Glutamatergic neuron (in vitro differentiated cells): ENCODE measurements around the gene SS18L1. TPM values are rescaled to one million over a fixed set of nuclear protein-coding genes. Genes with fewer than 3 reads are reported as not detected.

ENCODE experiments used
- DNase-seq: peaks from one replicate; pipeline ENCODE4 v3.0.0; 2022
- H3K27ac Mint-ChIP-seq: one replicate; pipeline ENCODE4 v1.8.0; 2020; ENCODE audit warnings: mild to moderate bottlenecking, mixed read lengths, inconsistent platforms; ENCODE audit not compliant: unreplicated experiment
- H3K27me3 Mint-ChIP-seq: one replicate; pipeline ENCODE4 v1.8.0; 2020; ENCODE audit warnings: mild to moderate bottlenecking, moderate library complexity, mixed read lengths, inconsistent platforms; ENCODE audit not compliant: unreplicated experiment
- H3K36me3 Mint-ChIP-seq: one replicate; pipeline ENCODE4 v1.8.0; 2020; ENCODE audit warnings: mild to moderate bottlenecking, mixed read lengths, inconsistent platforms; ENCODE audit not compliant: unreplicated experiment
- H3K4me1 Mint-ChIP-seq: one replicate; pipeline ENCODE4 v1.8.0; 2020; ENCODE audit warnings: mild to moderate bottlenecking, low read depth, mixed read lengths, inconsistent platforms; ENCODE audit not compliant: unreplicated experiment
- H3K4me3 Mint-ChIP-seq: one replicate; pipeline ENCODE4 v1.8.0; 2020; ENCODE audit warnings: mild to moderate bottlenecking, mixed read lengths, inconsistent platforms; ENCODE audit not compliant: unreplicated experiment
- H3K9me3 Mint-ChIP-seq: one replicate; pipeline ENCODE4 v1.8.0; 2020; ENCODE audit warnings: mild to moderate bottlenecking, moderate library complexity, mixed read lengths, inconsistent platforms; ENCODE audit not compliant: unreplicated experiment
- total RNA-seq: library from RNA; stranded (reverse); fragmentation: NEBNext Ultra II Directional; extraction: Animal tissue kit (Norgen Biotek cat#: 25700); gene quantifications from one replicate; pipeline ENCODE4 v1.2.1, GENCODE V29; 2021; ENCODE audit not compliant: unreplicated experiment
- TF ChIP-seq, protein P1 (sequence below): fragments of 200-600 bp; sonication (generic); IDR thresholded peaks from one replicate; pipeline ENCODE4 v1.5.0; 2021; ENCODE audit not compliant: partially characterized antibody, unreplicated experiment

Gene SS18L1
- total RNA-seq, 1 donor from 2014 or later = 50.4 TPM

DNA sequence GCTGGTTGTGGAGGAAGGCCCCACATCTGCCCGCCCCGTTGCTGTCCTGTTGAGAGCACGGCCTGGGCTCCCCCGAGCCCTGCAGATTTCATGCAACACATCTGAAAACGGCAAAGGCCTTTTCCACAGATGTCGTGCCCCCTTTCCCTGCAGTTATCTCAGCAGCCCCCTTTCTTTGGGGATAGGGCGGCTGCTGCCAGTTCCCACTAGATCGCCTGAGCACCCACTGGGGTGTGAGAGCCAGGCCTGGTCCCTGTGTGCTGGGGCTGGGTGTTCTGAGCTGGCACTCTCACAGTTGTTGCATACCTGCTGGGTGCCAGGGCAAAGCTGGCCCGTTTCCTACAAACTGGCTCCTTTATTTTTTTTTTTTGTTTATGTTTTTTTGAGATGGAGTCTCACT lies 27.0 kb downstream of the SS18L1 start:
- TF ChIP-seq, protein P1, sequence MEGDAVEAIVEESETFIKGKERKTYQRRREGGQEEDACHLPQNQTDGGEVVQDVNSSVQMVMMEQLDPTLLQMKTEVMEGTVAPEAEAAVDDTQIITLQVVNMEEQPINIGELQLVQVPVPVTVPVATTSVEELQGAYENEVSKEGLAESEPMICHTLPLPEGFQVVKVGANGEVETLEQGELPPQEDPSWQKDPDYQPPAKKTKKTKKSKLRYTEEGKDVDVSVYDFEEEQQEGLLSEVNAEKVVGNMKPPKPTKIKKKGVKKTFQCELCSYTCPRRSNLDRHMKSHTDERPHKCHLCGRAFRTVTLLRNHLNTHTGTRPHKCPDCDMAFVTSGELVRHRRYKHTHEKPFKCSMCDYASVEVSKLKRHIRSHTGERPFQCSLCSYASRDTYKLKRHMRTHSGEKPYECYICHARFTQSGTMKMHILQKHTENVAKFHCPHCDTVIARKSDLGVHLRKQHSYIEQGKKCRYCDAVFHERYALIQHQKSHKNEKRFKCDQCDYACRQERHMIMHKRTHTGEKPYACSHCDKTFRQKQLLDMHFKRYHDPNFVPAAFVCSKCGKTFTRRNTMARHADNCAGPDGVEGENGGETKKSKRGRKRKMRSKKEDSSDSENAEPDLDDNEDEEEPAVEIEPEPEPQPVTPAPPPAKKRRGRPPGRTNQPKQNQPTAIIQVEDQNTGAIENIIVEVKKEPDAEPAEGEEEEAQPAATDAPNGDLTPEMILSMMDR = no peak
- peaks cover 4% of the 10 kb centered on the region for H3K4me1 Mint-ChIP-seq
- no peak overlapping the region for H3K27ac Mint-ChIP-seq
- H3K27me3 Mint-ChIP-seq = peaks cover 3% of the 10 kb centered on the region
- H3K4me3 Mint-ChIP-seq = no peak overlapping the region
- H3K36me3 Mint-ChIP-seq = peaks cover 3% of the 10 kb centered on the region
- H3K9me3 Mint-ChIP-seq = peaks cover 9% of the 10 kb centered on the region
- no peak for DNase-seq

- H3K4me1 Mint-ChIP-seq = peaks cover 1% of the 10 kb centered on the region
- no peak for DNase-seq
- H3K36me3 Mint-ChIP-seq = peaks cover 3% of the 10 kb centered on the region
- H3K27ac Mint-ChIP-seq = no peak overlapping the region
- TF ChIP-seq, protein P1 = no peak
- no peak overlapping the region for H3K4me3 Mint-ChIP-seq
- H3K27me3 Mint-ChIP-seq = peaks cover 2% of the 10 kb centered on the region
- H3K9me3 Mint-ChIP-seq = peaks cover 9% of the 10 kb centered on the region
Measured at GRCh38 chr20:62171245-62171644, 27.7 kb downstream of the SS18L1 start.

DNA sequence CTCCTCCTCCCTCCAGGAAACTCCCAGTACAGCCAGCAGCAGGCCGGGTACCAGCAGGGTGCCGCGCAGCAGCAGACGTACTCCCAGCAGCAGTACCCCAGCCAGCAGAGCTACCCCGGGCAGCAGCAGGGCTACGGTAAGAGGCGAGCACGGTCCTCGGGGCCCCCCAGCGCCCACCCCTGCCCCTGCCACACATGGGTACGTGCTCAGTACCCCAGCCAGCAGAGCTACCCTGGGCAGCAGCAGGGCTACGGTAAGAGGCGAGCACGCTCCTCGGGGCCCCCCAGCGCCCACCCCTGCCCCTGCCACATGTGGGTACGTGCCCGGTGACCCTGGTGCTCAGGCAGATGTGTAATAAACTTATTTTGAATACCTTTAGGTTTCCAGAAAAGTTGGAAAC lies 29.1 kb downstream of the SS18L1 start:
- peaks cover 3% of the 10 kb centered on the region for H3K4me1 Mint-ChIP-seq
- peaks cover 3% of the 10 kb centered on the region for H3K36me3 Mint-ChIP-seq
- H3K27me3 Mint-ChIP-seq = peaks cover 2% of the 10 kb centered on the region
- no peak overlapping the region for H3K4me3 Mint-ChIP-seq
- TF ChIP-seq, protein P1 = no peak
- peaks cover 9% of the 10 kb centered on the region for H3K9me3 Mint-ChIP-seq
- H3K27ac Mint-ChIP-seq = no peak overlapping the region
- no peak for DNase-seq

- peaks cover 3% of the 10 kb centered on the region for H3K36me3 Mint-ChIP-seq
- H3K4me3 Mint-ChIP-seq = no peak overlapping the region
- peaks cover 3% of the 10 kb centered on the region for H3K4me1 Mint-ChIP-seq
- TF ChIP-seq, protein P1 = no peak
- no peak for DNase-seq
- H3K27ac Mint-ChIP-seq = no peak overlapping the region
- peaks cover 8% of the 10 kb centered on the region for H3K9me3 Mint-ChIP-seq
- peaks cover 2% of the 10 kb centered on the region for H3K27me3 Mint-ChIP-seq
Measured at GRCh38 chr20:62174021-62174804, 30.6 kb downstream of the SS18L1 start.

GRCh38 chr20:62174870-62175624 lies 31.5 kb downstream of the SS18L1 start:
- H3K4me1 Mint-ChIP-seq = peaks cover 6% of the 10 kb centered on the region
- no peak overlapping the region for H3K4me3 Mint-ChIP-seq
- no peak overlapping the region for H3K27ac Mint-ChIP-seq
- TF ChIP-seq, protein P1 = no peak
- DNase-seq = no peak
- H3K36me3 Mint-ChIP-seq = peaks cover 3% of the 10 kb centered on the region
- H3K27me3 Mint-ChIP-seq = peaks cover 2% of the 10 kb centered on the region
- peaks cover 5% of the 10 kb centered on the region for H3K9me3 Mint-ChIP-seq
